ENCODE results near the gene DYRK3. TPM values are rescaled to one million over a fixed set of nuclear protein-coding genes. Genes with fewer than 3 reads are reported as not detected.
"Not testable (repeated sequence)": the region's sequence is repeated elsewhere in the genome, so short reads cannot be mapped to it uniquely, and the experiment has no call there.

The DYRK3 gene
- total and polyA plus RNA-seq, 10 of the 15 experiments (the other 5 are each of a cell fraction or from before 2014, with no cell fraction given) = 1.6 to 12.9 (median 10.3) TPM

DNA sequence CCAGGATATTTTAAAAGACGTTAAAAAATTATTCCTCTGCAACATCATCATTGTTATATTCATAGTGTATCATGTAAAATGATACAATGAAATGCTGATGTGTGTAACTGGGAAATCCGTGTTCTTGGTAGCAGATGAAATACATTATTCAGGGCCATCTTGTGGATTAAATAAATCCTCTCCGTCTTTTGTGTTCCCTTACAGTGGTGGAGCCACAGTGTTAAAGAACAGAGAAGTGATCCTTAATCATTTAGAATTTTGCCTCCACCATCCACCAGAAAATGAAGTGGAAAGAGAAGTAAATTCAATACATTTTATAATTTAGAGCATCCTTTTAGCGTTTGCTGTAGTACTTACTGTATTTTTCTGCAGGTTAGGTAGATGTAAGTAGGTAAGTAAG is 1.3 kb downstream of the DYRK3 start (continued):
- TF ChIP-seq, protein P1, sequence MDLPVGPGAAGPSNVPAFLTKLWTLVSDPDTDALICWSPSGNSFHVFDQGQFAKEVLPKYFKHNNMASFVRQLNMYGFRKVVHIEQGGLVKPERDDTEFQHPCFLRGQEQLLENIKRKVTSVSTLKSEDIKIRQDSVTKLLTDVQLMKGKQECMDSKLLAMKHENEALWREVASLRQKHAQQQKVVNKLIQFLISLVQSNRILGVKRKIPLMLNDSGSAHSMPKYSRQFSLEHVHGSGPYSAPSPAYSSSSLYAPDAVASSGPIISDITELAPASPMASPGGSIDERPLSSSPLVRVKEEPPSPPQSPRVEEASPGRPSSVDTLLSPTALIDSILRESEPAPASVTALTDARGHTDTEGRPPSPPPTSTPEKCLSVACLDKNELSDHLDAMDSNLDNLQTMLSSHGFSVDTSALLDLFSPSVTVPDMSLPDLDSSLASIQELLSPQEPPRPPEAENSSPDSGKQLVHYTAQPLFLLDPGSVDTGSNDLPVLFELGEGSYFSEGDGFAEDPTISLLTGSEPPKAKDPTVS (IDR thresholded peaks at IDR 0.05; ENCODE audit: low read depth, low read length) = no peak

GRCh38 chr1:206637605-206638004 is 2.3 kb downstream of the DYRK3 start:
- FAIRE-seq (peak; percentile 49), ATAC-seq (peak; percentile 16), DNase-seq (ENCODE audit: low read depth, low spot score) (no peak)
- ChIA-PET POLR2A (interaction anchor here (0.6 to 1.8 kb wide), 7 partner anchors 21 to 166 kb away, joined by 3 to 8 read pairs (median 4); no protein-coding TSS in a partner anchor), RAD21 (ENCODE audit: unreplicated experiment) (interaction anchor here (0.9 to 8.7 kb wide), 12 partner anchors 11 to 345 kb away, joined by 3 to 207 read pairs (median 3); partner anchors contain the start of gene EIF2D), CTCF (interaction anchor here (0.8 to 19.1 kb wide), 13 partner anchors 9 to 344 kb away, joined by 3 to 1150 read pairs (median 6); partner anchors contain the start of gene EIF2D), SMC1A (ENCODE audit: uncharacterized antibody, unreplicated experiment) (interaction anchor here (0.6 to 10.6 kb wide), 11 partner anchors 12 to 1007 kb away, joined by 3 to 301 read pairs (median 3); partner anchors contain the start of gene EIF2D)
- Histone ChIP-seq H3K36me3 (ENCODE audit: control insufficient read depth in 2 of 2, insufficient read depth in 2 of 2, low read length in 1 of 2) (no peaks in the 10 kb centered on the region), H4K20me1 (ENCODE audit: control insufficient read depth, insufficient read depth) (no peaks in the 10 kb centered on the region), H3K4me1 (ENCODE audit: control insufficient read depth, insufficient read depth, low read length) (peaks cover 26% of the 10 kb centered on the region), H3K9me3 (replicated peaks; ENCODE audit: control insufficient read depth, insufficient read depth, low read length) (no peaks in the 10 kb centered on the region), H3K79me2 (ENCODE audit: control insufficient read depth, insufficient read depth, low read length) (peaks cover 18% of the 10 kb centered on the region), H3K4me3 (peak overlapping the region; percentile 94), H2AFZ (ENCODE audit: control insufficient read depth, low read depth, low read length) (no peak overlapping the region), H3K9ac (ENCODE audit: control insufficient read depth, insufficient read depth, low read length) (no peak overlapping the region), H3K27ac (ENCODE audit: control insufficient read depth, insufficient read depth) (peak overlapping the region; percentile 46; the same call in 1 of the 2 replicates), H3K27me3 (replicated peaks in 1 of 2; ENCODE audit: control insufficient read depth in 2 of 2, insufficient read depth in 2 of 2, low read length in 1 of 2) (no peaks in the 10 kb centered on the region), H3K4me2 (ENCODE audit: control insufficient read depth, insufficient read depth) (peak overlapping the region; percentile 99)
- in situ Hi-C loops (cut with MboI) = no loop called here
- no TSS peak for BruUV-seq (replicated peaks)
- intact Hi-C loops (cut with micrococcal nuclease; ENCODE audit: unreplicated experiment) = loop anchor here (10.0 kb wide), 1 partner anchor 87 kb away; no protein-coding TSS in a partner anchor
- no peak for TF ChIP-seq MAX (IDR thresholded peaks at IDR 0.05; ENCODE audit: low read depth, low read length)
- TF ChIP-seq SPI1 (IDR thresholded peaks at IDR 0.05; ENCODE audit: borderline replicate concordance, insufficient read depth, low read depth, low read length) = peak; percentile 91

- H3K4me3 ChIP-seq; DNase-seq (ENCODE audit: low read depth, low spot score); H3K36me3 ChIP-seq (ENCODE audit: control insufficient read depth in 2 of 2, insufficient read depth in 2 of 2, low read length in 1 of 2); intact Hi-C loops (cut with micrococcal nuclease; ENCODE audit: unreplicated experiment); RAD21 ChIA-PET (ENCODE audit: unreplicated experiment); BruUV-seq (replicated peaks); H2AFZ ChIP-seq (ENCODE audit: control insufficient read depth, low read depth, low read length); H3K27me3 ChIP-seq (replicated peaks in 1 of 2; ENCODE audit: control insufficient read depth in 2 of 2, insufficient read depth in 2 of 2, low read length in 1 of 2); H4K20me1 ChIP-seq (ENCODE audit: control insufficient read depth, insufficient read depth); in situ Hi-C loops (cut with MboI); FAIRE-seq; H3K79me2 ChIP-seq (ENCODE audit: control insufficient read depth, insufficient read depth, low read length); H3K27ac ChIP-seq (ENCODE audit: control insufficient read depth, insufficient read depth); ATAC-seq; POLR2A ChIA-PET; H3K4me2 ChIP-seq (ENCODE audit: control insufficient read depth, insufficient read depth); H3K9me3 ChIP-seq (replicated peaks; ENCODE audit: control insufficient read depth, insufficient read depth, low read length); H3K9ac ChIP-seq (ENCODE audit: control insufficient read depth, insufficient read depth, low read length): not testable (repeated sequence)
- CTCF ChIA-PET = interaction anchor here (19.1 kb wide), 1 partner anchor 15 kb away, joined by 1150 read pairs; no protein-coding TSS in a partner anchor
- SMC1A ChIA-PET (ENCODE audit: uncharacterized antibody, unreplicated experiment) = interaction anchor here (10.6 kb wide), 1 partner anchor 21 kb away, joined by 301 read pairs; no protein-coding TSS in a partner anchor
- WGBS (ENCODE audit: insufficient coverage, insufficient replicate concordance, low lambda C conversion rate, missing lambda C conversion rate) = 83% methylated on average over 2 of the region's 2 CpGs
- H3K4me1 ChIP-seq (ENCODE audit: control insufficient read depth, insufficient read depth, low read length) = peaks cover 12% of the 10 kb centered on the region
These were observed 6.7 kb downstream of the DYRK3 start for GRCh38 chr1:206642074-206642473.
